C4-2B (cell line): Measurements from ENCODE around the gene MED26.

Experiments
- ZFX ChIP-seq: fragments of 450-650 bp; IDR thresholded peaks from 2 replicates; pipeline ENCODE4 v1.6.1; 2017
- TF ChIP-seq, protein P1 (sequence below): fragments of 450-650 bp; conservative IDR thresholded peaks from 2 replicates; pipeline ENCODE4 v1.5.1; 2017; ENCODE audit warnings: mild to moderate bottlenecking

DNA sequence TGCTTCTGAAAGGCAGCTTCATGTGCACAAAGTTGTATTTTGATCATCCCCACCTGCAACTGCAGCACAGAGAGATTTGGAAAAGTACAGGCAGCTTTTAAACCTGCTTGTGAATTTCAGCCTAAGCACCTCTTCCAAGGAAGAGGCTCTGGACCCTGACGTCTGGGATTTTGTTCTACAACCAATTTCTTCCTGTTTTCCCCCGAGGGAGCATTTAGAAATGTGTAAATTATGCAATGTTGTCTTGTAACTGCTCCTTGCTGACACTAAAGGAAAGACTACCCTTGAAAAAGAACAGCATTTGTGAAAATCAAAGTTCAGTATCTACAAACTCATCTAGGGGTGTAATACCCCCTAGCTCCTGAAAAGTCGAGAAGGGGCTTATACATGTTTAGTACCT is 15.4 kb downstream of the MED26 start:
- TF ChIP-seq, protein P1, sequence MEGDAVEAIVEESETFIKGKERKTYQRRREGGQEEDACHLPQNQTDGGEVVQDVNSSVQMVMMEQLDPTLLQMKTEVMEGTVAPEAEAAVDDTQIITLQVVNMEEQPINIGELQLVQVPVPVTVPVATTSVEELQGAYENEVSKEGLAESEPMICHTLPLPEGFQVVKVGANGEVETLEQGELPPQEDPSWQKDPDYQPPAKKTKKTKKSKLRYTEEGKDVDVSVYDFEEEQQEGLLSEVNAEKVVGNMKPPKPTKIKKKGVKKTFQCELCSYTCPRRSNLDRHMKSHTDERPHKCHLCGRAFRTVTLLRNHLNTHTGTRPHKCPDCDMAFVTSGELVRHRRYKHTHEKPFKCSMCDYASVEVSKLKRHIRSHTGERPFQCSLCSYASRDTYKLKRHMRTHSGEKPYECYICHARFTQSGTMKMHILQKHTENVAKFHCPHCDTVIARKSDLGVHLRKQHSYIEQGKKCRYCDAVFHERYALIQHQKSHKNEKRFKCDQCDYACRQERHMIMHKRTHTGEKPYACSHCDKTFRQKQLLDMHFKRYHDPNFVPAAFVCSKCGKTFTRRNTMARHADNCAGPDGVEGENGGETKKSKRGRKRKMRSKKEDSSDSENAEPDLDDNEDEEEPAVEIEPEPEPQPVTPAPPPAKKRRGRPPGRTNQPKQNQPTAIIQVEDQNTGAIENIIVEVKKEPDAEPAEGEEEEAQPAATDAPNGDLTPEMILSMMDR = no peak
- no peak for TF ChIP-seq ZFX
